Neural cell (in vitro differentiated cells): ENCODE results near the gene INO80D. TPM values are rescaled to one million over a fixed set of nuclear protein-coding genes. Genes with fewer than 3 reads are reported as not detected.

Experiments
- H2AFZ ChIP-seq: fragments of 200-600, 300-800 bp; sonication (generic), shearing (Covaris generic); 2 replicates; pipeline ENCODE4 v1.6.0; 2014; ENCODE audit warnings: low read depth, mild to moderate bottlenecking, antibody characterized with exemption, low read length, moderate library complexity
- H3F3A ChIP-seq: fragments of 200-600 bp; shearing (Covaris generic); 2 replicates; pipeline ENCODE4 v1.6.1; 2016; ENCODE audit warnings: mild to moderate bottlenecking, moderate library complexity, mixed read lengths, antibody characterized with exemption, low read length; ENCODE audit not compliant: insufficient read depth, poor library complexity, severe bottlenecking
- H3K27ac ChIP-seq: fragments of 200-600, 300-800 bp; sonication (generic), shearing (Covaris generic); 2 replicates; pipeline ENCODE4 v1.5.1; 2014; ENCODE audit warnings: mild to moderate bottlenecking, low read length, moderate library complexity
- H3K27me3 ChIP-seq: fragments of 300-800, 200-600 bp; sonication (generic), shearing (Covaris generic); 2 replicates; pipeline ENCODE4 v1.6.0; 2014; ENCODE audit warnings: mild to moderate bottlenecking, low read depth, low read length, moderate library complexity; ENCODE audit not compliant: insufficient read depth
- H3K36me3 ChIP-seq: fragments of 300-800, 200-600 bp; sonication (generic), shearing (Covaris generic); 2 replicates; pipeline ENCODE4 v1.5.1; 2014; ENCODE audit warnings: mild to moderate bottlenecking, antibody characterized with exemption, low read length, moderate library complexity; ENCODE audit not compliant: insufficient read depth
- H3K4me2 ChIP-seq: fragments of 300-800, 200-600 bp; sonication (generic), shearing (Covaris generic); 2 replicates; pipeline ENCODE4 v1.6.0; 2014; ENCODE audit warnings: mild to moderate bottlenecking, low read length
- H3K4me3 ChIP-seq: fragments of 300-800, 200-600 bp; sonication (generic), shearing (Covaris generic); 2 replicates; pipeline ENCODE4 v1.5.1; 2014; ENCODE audit warnings: mild to moderate bottlenecking, low read length, moderate library complexity
- H3K79me2 ChIP-seq: fragments of 200-600 bp; shearing (Covaris generic); replicated peaks from 2 replicates; pipeline ENCODE4 v1.6.0; 2014; ENCODE audit warnings: mild to moderate bottlenecking, low read length, moderate library complexity; ENCODE audit not compliant: insufficient read depth
- H3K9ac ChIP-seq: fragments of 300-800, 200-600 bp; sonication (generic), shearing (Covaris generic); 2 replicates; pipeline ENCODE4 v1.6.1; 2016; ENCODE audit warnings: mild to moderate bottlenecking, low read length, mixed read lengths
- H3K9me2 ChIP-seq: fragments of 200-600 bp; shearing (Covaris generic); 2 replicates; pipeline ENCODE4 v1.6.1; 2016; ENCODE audit warnings: mild to moderate bottlenecking, low read length, mixed read lengths; ENCODE audit not compliant: insufficient read depth
- H3K9me3 ChIP-seq: fragments of 200-600, 300-800 bp; sonication (generic), shearing (Covaris generic); 2 replicates; pipeline ENCODE4 v1.6.1; 2016; ENCODE audit warnings: mild to moderate bottlenecking, mixed run types, low read length, moderate library complexity, mixed read lengths
- H4K20me1 ChIP-seq: fragments of 200-600 bp; shearing (Covaris generic); 2 replicates; pipeline ENCODE4 v1.6.1; 2016; ENCODE audit warnings: mild to moderate bottlenecking, mixed run types; ENCODE audit not compliant: insufficient read depth
- EP300 ChIP-seq: fragments of 450-650 bp; conservative IDR thresholded peaks from 2 replicates; pipeline ENCODE4 v1.6.1; 2014; ENCODE audit warnings: antibody characterized with exemption, mild to moderate bottlenecking, moderate library complexity; ENCODE audit not compliant: poor library complexity, severe bottlenecking
- EZH2 ChIP-seq: fragments of 200-600, 300-800 bp; shearing (Covaris generic), sonication (generic); IDR thresholded peaks from 2 replicates; pipeline ENCODE4 v1.6.1; 2014; ENCODE audit warnings: antibody characterized with exemption, low read length, borderline replicate concordance, mild to moderate bottlenecking; ENCODE audit not compliant: insufficient read depth, poor library complexity, severe bottlenecking
- MXI1 ChIP-seq: fragments of 450-650 bp; conservative IDR thresholded peaks from 2 replicates; pipeline ENCODE4 v1.6.1; 2014; ENCODE audit warnings: antibody characterized with exemption, mild to moderate bottlenecking; ENCODE audit not compliant: poor library complexity, severe bottlenecking
- POLR2AphosphoS5 ChIP-seq: IDR thresholded peaks from 2 replicates; pipeline ENCODE4 v1.6.1; 2012
- RAD21 ChIP-seq: fragments of 450-650 bp; conservative IDR thresholded peaks from 2 replicates; pipeline ENCODE4 v1.6.1; 2014; ENCODE audit warnings: antibody characterized with exemption, mild to moderate bottlenecking, moderate library complexity
- SMC3 ChIP-seq: fragments of 450-650 bp; conservative IDR thresholded peaks from 2 replicates; pipeline ENCODE4 v1.6.1; 2014; ENCODE audit warnings: antibody characterized with exemption, mild to moderate bottlenecking, moderate library complexity; ENCODE audit not compliant: poor library complexity
- TAF1 ChIP-seq: IDR thresholded peaks from 2 replicates; pipeline ENCODE4 v1.6.1; 2012; ENCODE audit warnings: low read depth
- polyA plus RNA-seq: library from polyadenylated mRNA; depleted of rRNA; stranded (reverse); fragments of >200 nt; gene quantifications from 2 replicates; pipeline ENCODE4 v1.2.3, GENCODE V29; 2014
- TF ChIP-seq, protein P1 (sequence below): fragments of 450-650 bp; IDR thresholded peaks from 2 replicates; pipeline ENCODE4 v1.5.1; 2014; ENCODE audit warnings: antibody characterized with exemption, mild to moderate bottlenecking, moderate library complexity; ENCODE audit not compliant: poor library complexity, severe bottlenecking
- TF ChIP-seq, protein P2 (sequence below): IDR thresholded peaks from 2 replicates; pipeline ENCODE4 v1.6.1; 2012; ENCODE audit warnings: borderline replicate concordance

INO80D gene
- polyA plus RNA-seq, 1 donor from 2014 or later = 8.7 TPM

DNA sequence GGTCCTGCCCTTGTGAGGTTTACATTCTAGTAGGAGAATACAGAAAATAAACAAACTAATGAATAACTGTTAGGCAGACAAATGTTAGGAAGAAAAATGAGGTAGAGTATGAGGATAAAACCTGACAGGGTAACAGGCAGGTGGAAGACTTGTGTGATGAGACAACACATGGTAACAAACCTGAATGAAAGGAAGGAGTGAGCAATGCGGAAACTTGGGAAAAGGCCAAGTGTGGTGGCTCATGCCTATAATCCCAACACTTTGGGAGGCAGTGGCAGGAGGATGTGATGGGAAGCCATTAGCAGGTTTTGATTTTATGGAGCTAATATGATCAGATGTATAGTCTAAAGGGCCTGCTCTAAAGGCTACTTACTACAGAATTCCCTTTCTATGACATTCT, 74.2 kb downstream of the INO80D start:
- Histone ChIP-seq H3K4me3 (no peak overlapping the region), H3K27ac (no peak overlapping the region), H3K9me3 (peaks cover 3% of the 10 kb centered on the region), H3F3A (no peaks in the 10 kb centered on the region), H3K36me3 (peaks cover 5% of the 10 kb centered on the region), H4K20me1 (no peaks in the 10 kb centered on the region), H3K79me2 (no peaks in the 10 kb centered on the region), H2AFZ (no peak overlapping the region), H3K27me3 (no peaks in the 10 kb centered on the region), H3K9ac (no peak overlapping the region), H3K9me2 (no peaks in the 10 kb centered on the region), H3K4me2 (no peak overlapping the region)
- TF ChIP-seq TAF1 (no peak), SMC3 (no peak)

DNA sequence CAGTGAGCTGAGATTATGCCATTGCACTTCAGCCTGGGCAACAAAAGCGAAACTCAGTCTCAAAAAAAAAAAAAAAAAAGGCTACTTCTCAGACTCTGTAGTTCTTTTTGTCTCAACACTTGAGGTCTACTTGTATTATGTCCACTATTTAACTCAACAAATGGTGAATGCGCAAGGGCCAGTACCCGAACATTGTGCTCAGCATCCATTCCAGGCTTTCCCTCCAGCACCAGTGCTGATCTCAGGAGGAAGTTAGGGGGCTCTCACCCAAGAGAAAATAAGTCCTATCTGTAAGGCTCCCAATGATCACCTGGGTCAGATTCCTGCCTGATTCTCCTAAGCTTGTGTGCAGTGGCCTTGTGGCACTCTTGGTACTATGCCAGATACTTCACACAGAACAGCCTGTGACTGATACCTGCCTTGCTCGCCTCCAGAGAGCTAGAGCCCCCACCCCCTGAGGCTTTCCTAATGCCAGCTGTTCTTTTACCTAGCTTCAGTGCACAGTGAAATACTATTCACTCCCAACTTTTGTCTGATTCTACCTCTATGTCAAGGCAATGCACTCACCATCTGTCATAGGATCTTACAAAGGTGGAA, 74.9 kb downstream of the INO80D start:
- Histone ChIP-seq H4K20me1 (no peaks in the 10 kb centered on the region), H3K4me2 (no peak overlapping the region), H3K27ac (no peak overlapping the region), H3K9me2 (no peaks in the 10 kb centered on the region), H3K36me3 (peaks cover 6% of the 10 kb centered on the region), H2AFZ (no peak overlapping the region), H3F3A (no peaks in the 10 kb centered on the region), H3K79me2 (no peaks in the 10 kb centered on the region), H3K4me3 (no peak overlapping the region), H3K27me3 (no peaks in the 10 kb centered on the region), H3K9ac (no peak overlapping the region), H3K9me3 (peaks cover 3% of the 10 kb centered on the region)
- TF ChIP-seq, protein P1, sequence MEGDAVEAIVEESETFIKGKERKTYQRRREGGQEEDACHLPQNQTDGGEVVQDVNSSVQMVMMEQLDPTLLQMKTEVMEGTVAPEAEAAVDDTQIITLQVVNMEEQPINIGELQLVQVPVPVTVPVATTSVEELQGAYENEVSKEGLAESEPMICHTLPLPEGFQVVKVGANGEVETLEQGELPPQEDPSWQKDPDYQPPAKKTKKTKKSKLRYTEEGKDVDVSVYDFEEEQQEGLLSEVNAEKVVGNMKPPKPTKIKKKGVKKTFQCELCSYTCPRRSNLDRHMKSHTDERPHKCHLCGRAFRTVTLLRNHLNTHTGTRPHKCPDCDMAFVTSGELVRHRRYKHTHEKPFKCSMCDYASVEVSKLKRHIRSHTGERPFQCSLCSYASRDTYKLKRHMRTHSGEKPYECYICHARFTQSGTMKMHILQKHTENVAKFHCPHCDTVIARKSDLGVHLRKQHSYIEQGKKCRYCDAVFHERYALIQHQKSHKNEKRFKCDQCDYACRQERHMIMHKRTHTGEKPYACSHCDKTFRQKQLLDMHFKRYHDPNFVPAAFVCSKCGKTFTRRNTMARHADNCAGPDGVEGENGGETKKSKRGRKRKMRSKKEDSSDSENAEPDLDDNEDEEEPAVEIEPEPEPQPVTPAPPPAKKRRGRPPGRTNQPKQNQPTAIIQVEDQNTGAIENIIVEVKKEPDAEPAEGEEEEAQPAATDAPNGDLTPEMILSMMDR = no peak
- no peak for TF ChIP-seq EZH2
- no peak for TF ChIP-seq RAD21
- no peak for TF ChIP-seq TAF1
- TF ChIP-seq SMC3 = no peak
- no peak for TF ChIP-seq MXI1
- TF ChIP-seq POLR2AphosphoS5 = no peak
- no peak for TF ChIP-seq EP300
- TF ChIP-seq, protein P2, sequence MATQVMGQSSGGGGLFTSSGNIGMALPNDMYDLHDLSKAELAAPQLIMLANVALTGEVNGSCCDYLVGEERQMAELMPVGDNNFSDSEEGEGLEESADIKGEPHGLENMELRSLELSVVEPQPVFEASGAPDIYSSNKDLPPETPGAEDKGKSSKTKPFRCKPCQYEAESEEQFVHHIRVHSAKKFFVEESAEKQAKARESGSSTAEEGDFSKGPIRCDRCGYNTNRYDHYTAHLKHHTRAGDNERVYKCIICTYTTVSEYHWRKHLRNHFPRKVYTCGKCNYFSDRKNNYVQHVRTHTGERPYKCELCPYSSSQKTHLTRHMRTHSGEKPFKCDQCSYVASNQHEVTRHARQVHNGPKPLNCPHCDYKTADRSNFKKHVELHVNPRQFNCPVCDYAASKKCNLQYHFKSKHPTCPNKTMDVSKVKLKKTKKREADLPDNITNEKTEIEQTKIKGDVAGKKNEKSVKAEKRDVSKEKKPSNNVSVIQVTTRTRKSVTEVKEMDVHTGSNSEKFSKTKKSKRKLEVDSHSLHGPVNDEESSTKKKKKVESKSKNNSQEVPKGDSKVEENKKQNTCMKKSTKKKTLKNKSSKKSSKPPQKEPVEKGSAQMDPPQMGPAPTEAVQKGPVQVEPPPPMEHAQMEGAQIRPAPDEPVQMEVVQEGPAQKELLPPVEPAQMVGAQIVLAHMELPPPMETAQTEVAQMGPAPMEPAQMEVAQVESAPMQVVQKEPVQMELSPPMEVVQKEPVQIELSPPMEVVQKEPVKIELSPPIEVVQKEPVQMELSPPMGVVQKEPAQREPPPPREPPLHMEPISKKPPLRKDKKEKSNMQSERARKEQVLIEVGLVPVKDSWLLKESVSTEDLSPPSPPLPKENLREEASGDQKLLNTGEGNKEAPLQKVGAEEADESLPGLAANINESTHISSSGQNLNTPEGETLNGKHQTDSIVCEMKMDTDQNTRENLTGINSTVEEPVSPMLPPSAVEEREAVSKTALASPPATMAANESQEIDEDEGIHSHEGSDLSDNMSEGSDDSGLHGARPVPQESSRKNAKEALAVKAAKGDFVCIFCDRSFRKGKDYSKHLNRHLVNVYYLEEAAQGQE = no peak
